GM21526 (cell line): Measurements from ENCODE around the gene TRAPPC12.
"Not testable (repeated sequence)": the region's sequence is repeated elsewhere in the genome, so short reads cannot be mapped to it uniquely, and the experiment has no call there.

Experiments
- ATAC-seq: cut with Tn5 transposase; IDR thresholded peaks from one replicate; pipeline ENCODE4 v1.9.1; 2021; ENCODE audit warnings: moderate library complexity; ENCODE audit not compliant: unreplicated experiment, low FRiP score

Gene TRAPPC12

GRCh38 chr2:3494984-3495666 is 115.6 kb downstream of the TRAPPC12 start:
- no peak for ATAC-seq

- not testable (repeated sequence) for ATAC-seq
Observed at GRCh38 chr2:3496708-3497080, 117.2 kb downstream of the TRAPPC12 start.

- ATAC-seq, result no peak
Observed at GRCh38 chr2:3498783-3499394, 119.4 kb downstream of the TRAPPC12 start.

GRCh38 chr2:3500326-3500899 is 120.9 kb downstream of the TRAPPC12 start:
- no peak for ATAC-seq

GRCh38 chr2:3503046-3503445 is 123.6 kb downstream of the TRAPPC12 start:
- no peak for ATAC-seq

GRCh38 chr2:3503483-3503882 is 124.0 kb downstream of the TRAPPC12 start:
- no peak for ATAC-seq

- no peak for ATAC-seq
Observed at GRCh38 chr2:3504741-3505140, 125.2 kb downstream of the TRAPPC12 start.

- ATAC-seq, result no peak
Observed at GRCh38 chr2:3505771-3506170, 126.3 kb downstream of the TRAPPC12 start.

GRCh38 chr2:3512086-3512485 is 132.6 kb downstream of the TRAPPC12 start:
- no peak for ATAC-seq

GRCh38 chr2:3513026-3513810 is 133.7 kb downstream of the TRAPPC12 start:
- ATAC-seq, result no peak

- not testable (repeated sequence) for ATAC-seq
Observed at GRCh38 chr2:3515438-3515837, 135.9 kb downstream of the TRAPPC12 start.

GRCh38 chr2:3516831-3517230 is 137.3 kb downstream of the TRAPPC12 start:
- ATAC-seq, result no peak

GRCh38 chr2:3517948-3518495 is 138.5 kb downstream of the TRAPPC12 start:
- no peak for ATAC-seq

GRCh38 chr2:3518496-3519254 is 139.2 kb downstream of the TRAPPC12 start:
- ATAC-seq, result peak; percentile 79

GRCh38 chr2:3519255-3520205 is 140.0 kb downstream of the TRAPPC12 start, which contains the start of gene ADI1:
ADI1 (minus strand) TSS chr2:3519531; CDS start chr2:3519487, 44 bp downstream.
- peak; percentile 68 for ATAC-seq

GRCh38 chr2:3520591-3520990 is 141.1 kb downstream of the TRAPPC12 start:
- no peak for ATAC-seq

- ATAC-seq, result no peak
Observed at GRCh38 chr2:3522961-3523421, 143.5 kb downstream of the TRAPPC12 start.

GRCh38 chr2:3523551-3524041 is 144.1 kb downstream of the TRAPPC12 start:
- no peak for ATAC-seq

GRCh38 chr2:3526871-3527270 is 147.4 kb downstream of the TRAPPC12 start:
- no peak for ATAC-seq
